Parathyroid adenoma (tissue), 2 donors: ENCODE measurements around the gene PAFAH1B2.
A peak's percentile ranks its signal among the peaks of the same experiment; 100 is the strongest.

ENCODE experiments used
- H2AFZ ChIP-seq: fragments of 300-600 bp; sonication (generic); one replicate; pipeline ENCODE4 v1.7.0; 2017; ENCODE audit warnings: antibody characterized with exemption, mild to moderate bottlenecking
- H3K27ac ChIP-seq: fragments of 300-600 bp; sonication (generic); one replicate; pipeline ENCODE4 v1.7.0; 2017
- H3K27me3 ChIP-seq: fragments of 300-600 bp; sonication (generic); one replicate; pipeline ENCODE4 v1.7.0; 2017; ENCODE audit warnings: low read length; ENCODE audit not compliant: control insufficient read depth, insufficient read depth
- H3K36me3 ChIP-seq: fragments of 300-600 bp; sonication (generic); one replicate; pipeline ENCODE4 v1.7.0; 2017; ENCODE audit warnings: low read length; ENCODE audit not compliant: control insufficient read depth, insufficient read depth
- H3K4me1 ChIP-seq: fragments of 300-600 bp; sonication (generic); one replicate; pipeline ENCODE4 v1.7.0; 2017; ENCODE audit warnings: control low read depth
- H3K4me2 ChIP-seq: fragments of 300-600 bp; sonication (generic); one replicate; pipeline ENCODE4 v1.7.0; 2017; ENCODE audit warnings: low read length
- H3K4me3 ChIP-seq: fragments of 300-600 bp; sonication (generic); one replicate; pipeline ENCODE4 v1.7.0; 2017; ENCODE audit warnings: low read depth, low read length
- H3K79me2 ChIP-seq: fragments of 300-600 bp; sonication (generic); one replicate; pipeline ENCODE4 v1.7.0; 2017; ENCODE audit warnings: control low read depth
- H3K9ac ChIP-seq: fragments of 300-600 bp; sonication (generic); one replicate; pipeline ENCODE4 v1.7.0; 2017; ENCODE audit warnings: mild to moderate bottlenecking
- H3K9me3 ChIP-seq: fragments of 300-600 bp; sonication (generic); one replicate; pipeline ENCODE4 v1.7.0; 2017; ENCODE audit warnings: low read length; ENCODE audit not compliant: control insufficient read depth
- TF ChIP-seq, protein P1 (sequence below): fragments of 300-600 bp; sonication (generic); IDR thresholded peaks from one replicate; pipeline ENCODE4 v1.7.0; 2017; ENCODE audit warnings: antibody characterized with exemption, mild to moderate bottlenecking
- donor health status: primary hyperparathyroidism.

Gene PAFAH1B2

DNA sequence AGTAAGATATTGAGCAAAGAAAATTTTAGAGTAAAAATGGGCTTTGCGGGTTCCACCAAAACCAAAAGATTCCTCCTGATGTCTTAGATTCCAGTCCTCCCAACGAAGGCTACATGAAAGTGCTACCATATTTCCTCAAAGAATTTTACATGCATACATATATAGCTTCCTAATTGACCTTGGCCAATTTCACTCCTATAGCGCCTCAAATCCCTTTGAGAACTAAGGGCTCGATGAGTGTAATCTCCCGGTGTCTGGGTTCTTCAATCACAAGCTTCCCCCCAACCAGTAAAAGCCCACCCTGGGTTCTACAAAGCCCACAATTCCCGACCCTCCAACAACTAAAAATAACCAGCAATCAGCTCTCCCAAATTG lies 47.1 kb upstream of the PAFAH1B2 start:
- Histone ChIP-seq H3K4me2 (peak overlapping the region; percentile 81), H3K9me3 (no peaks in the 10 kb centered on the region), H2AFZ (peak overlapping the region; percentile 74), H3K27ac (peak overlapping the region; percentile 81), H3K4me3 (peak overlapping the region; percentile 65), H3K27me3 (no peaks in the 10 kb centered on the region), H3K79me2 (peaks cover 13% of the 10 kb centered on the region), H3K36me3 (no peaks in the 10 kb centered on the region), H3K4me1 (peaks cover 10% of the 10 kb centered on the region), H3K9ac (no peak overlapping the region)
- TF ChIP-seq, protein P1, sequence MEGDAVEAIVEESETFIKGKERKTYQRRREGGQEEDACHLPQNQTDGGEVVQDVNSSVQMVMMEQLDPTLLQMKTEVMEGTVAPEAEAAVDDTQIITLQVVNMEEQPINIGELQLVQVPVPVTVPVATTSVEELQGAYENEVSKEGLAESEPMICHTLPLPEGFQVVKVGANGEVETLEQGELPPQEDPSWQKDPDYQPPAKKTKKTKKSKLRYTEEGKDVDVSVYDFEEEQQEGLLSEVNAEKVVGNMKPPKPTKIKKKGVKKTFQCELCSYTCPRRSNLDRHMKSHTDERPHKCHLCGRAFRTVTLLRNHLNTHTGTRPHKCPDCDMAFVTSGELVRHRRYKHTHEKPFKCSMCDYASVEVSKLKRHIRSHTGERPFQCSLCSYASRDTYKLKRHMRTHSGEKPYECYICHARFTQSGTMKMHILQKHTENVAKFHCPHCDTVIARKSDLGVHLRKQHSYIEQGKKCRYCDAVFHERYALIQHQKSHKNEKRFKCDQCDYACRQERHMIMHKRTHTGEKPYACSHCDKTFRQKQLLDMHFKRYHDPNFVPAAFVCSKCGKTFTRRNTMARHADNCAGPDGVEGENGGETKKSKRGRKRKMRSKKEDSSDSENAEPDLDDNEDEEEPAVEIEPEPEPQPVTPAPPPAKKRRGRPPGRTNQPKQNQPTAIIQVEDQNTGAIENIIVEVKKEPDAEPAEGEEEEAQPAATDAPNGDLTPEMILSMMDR: no peak

DNA sequence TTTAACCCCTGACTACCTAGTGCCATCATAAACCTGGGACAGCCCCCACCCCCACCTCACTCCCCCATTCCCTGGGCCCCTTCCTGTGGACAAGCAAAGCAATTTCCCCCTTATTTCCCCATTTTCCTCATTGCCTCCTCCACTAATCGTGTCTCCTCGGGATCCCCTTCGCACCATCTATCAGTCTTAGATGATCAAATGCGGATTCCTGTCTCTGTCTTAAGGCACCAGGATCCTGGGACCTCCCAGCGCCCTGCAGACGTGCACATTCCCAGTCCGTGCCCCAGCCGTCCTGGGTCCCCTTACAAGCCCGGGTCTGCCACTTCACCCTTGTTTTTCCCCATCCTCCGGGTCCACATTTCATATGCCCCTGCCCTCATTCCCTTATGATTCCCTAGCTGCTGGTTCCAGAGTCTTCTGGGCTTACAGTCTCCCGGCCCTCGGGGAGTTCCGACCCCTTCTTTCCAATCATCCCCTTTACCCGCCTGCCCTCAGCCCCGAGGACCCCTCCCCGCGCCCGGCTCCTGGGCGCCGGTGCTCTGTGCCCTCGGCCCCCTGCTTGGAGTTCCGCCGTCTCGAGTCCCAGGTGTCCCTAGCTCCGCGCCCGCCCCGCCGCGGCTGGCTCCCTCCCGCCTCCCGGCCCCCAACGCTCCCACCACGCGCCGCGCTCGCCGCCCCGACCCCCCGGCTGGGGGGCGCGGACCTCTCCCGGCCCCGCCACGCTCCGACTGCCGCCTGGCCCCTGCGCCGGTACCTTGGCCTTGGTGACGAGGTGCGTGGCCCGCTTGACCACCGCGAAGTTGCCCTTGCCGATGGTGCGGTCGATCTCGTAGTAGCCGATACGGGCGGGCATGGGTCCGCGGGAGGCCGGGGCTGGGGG lies 46.5 kb upstream of the PAFAH1B2 start:
- H3K9me3 ChIP-seq: no peaks in the 10 kb centered on the region
- peaks cover 8% of the 10 kb centered on the region for H3K4me1 ChIP-seq
- H2AFZ ChIP-seq: peak overlapping the region; percentile 74
- peak overlapping the region; percentile 81 for H3K27ac ChIP-seq
- TF ChIP-seq, protein P1: no peak
- H3K4me2 ChIP-seq: peak overlapping the region; percentile 81
- H3K4me3 ChIP-seq: peak overlapping the region; percentile 65
- peaks cover 10% of the 10 kb centered on the region for H3K79me2 ChIP-seq
- peak overlapping the region; percentile 11 for H3K9ac ChIP-seq
- no peaks in the 10 kb centered on the region for H3K27me3 ChIP-seq
- H3K36me3 ChIP-seq: no peaks in the 10 kb centered on the region

DNA sequence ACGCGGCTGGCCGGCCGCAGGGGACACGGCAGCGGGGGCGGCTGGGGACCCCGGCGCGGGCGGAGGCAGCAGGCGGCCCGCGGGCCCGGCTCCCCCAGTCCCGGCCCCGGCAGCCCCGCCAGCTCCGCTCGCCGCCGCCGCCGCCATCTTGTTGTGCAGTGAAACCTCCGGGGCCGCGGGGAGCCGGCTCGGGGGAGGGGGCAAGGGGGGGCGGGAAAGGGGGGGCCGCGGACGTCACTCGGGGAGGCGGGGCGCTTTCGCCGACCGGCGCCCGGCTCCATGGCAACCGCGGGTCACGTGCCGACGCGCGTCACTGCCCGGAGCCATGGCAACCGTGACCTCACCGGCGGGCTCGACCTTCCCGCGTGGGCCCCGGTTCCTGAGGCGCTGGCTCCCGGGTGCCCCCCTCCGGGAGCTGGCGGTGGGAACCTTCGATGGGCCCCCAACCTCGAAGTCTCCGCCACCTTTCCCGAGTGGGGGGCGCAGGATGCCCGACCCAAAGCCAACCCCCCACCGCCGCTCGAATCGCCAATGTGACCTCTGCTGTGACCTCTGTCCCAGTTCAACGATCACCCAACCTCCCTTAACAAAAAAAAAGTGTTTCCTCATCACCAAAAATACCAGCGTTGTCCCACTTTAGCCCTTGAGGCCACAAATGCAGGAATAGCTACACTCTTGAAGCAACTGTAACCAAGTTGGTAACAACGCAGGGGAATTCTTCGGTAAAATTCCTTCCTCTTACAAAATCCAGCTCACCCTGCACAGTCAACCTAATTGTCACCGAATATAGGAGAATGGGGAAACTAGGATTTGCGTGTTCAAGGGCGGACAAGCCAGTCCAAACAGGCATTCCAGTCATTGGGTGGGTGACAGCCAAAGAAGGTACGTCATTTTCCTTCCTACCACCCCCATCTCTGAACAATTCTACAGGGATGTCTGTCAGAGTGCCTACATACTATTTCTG lies 45.5 kb upstream of the PAFAH1B2 start, which contains the start of gene SIK3:
TSS of gene SIK3 (minus strand) at position 160 of the 964 bp plus-strand sequence. CDS start at position 147, 13 bp downstream.
- Histone ChIP-seq H3K4me1 (peaks cover 5% of the 10 kb centered on the region), H2AFZ (peak within 1 kb of the TSS; percentile 90), H3K27ac (peak within 1 kb of the TSS; percentile 98), H3K4me2 (peak within 1 kb of the TSS; percentile 84), H3K4me3 (peak within 1 kb of the TSS; percentile 72), H3K27me3 (no peaks in the 10 kb centered on the region), H3K9me3 (no peaks in the 10 kb centered on the region), H3K79me2 (peaks cover 10% of the 10 kb centered on the region), H3K9ac (peak within 1 kb of the TSS; percentile 92), H3K36me3 (no peaks in the 10 kb centered on the region)
- TF ChIP-seq, protein P1: peak; percentile 51

DNA sequence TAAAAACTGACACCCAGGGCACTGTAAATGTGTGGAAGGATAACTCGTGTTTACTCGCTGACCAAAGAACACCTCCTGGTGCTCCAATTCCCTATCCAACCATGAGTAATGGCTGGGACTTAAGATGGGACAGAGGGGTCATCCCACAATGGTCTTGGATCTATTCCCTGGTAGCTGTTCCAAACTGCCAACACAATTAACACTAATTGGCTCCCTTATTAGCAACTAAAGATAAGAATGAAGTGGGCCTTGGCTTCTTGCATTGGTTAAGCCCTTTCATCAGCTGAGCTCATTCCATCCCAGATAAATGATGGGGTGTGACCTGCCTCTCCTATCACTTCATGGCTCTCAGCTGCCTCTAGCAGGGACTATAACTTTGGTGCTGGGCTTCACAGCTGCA lies 44.4 kb upstream of the PAFAH1B2 start:
- Histone ChIP-seq H3K4me3 (no peak overlapping the region), H3K9me3 (no peaks in the 10 kb centered on the region), H3K4me2 (no peak overlapping the region), H3K4me1 (peaks cover 5% of the 10 kb centered on the region), H3K27ac (peak overlapping the region; percentile 98), H2AFZ (peak overlapping the region; percentile 90), H3K36me3 (no peaks in the 10 kb centered on the region), H3K79me2 (peaks cover 6% of the 10 kb centered on the region), H3K27me3 (no peaks in the 10 kb centered on the region), H3K9ac (no peak overlapping the region)
- TF ChIP-seq, protein P1: no peak
